ENCODE results near the gene PKDCC. TPM values are rescaled to one million over a fixed set of nuclear protein-coding genes. Genes with fewer than 3 reads are reported as not detected.

The PKDCC gene
- total and polyA plus RNA-seq, 4 donors, result 2.0 to 76.0 (median 19.8) TPM

DNA sequence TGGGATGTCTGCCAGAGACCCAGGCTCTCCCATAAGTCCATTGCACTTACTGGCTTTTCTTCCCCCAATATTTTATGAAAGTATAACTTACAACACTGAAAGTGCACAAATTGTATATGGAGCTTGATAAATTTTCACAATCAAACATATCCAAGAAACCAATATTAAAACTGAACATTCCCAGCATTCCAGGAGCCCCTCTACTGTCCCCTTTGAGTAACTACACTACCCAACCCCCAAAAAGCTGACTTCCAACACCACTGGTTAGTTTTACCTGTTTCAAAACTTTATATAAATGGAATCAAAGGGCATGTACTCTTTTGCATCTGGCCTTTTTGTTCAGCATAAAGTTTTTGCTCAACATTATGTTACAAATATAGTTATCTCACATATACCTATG is 35.2 kb upstream of the PKDCC start:
- Histone ChIP-seq H3K27ac (ENCODE audit: low read depth in 1 of 2, low read length in 2 of 2) (no peak overlapping the region), H3K9ac (ENCODE audit: low read depth in 1 of 2, low read length in 2 of 2) (no peak overlapping the region), H3K4me3 (ENCODE audit: low read depth in 1 of 3, low read length in 3 of 3) (no peak overlapping the region), H3K4me1 (ENCODE audit: control insufficient read depth in 4 of 4, insufficient read depth in 4 of 4, low read length in 3 of 4) (no peaks in the 10 kb centered on the region), H3K27me3 (ENCODE audit: control insufficient read depth in 4 of 4, insufficient read depth in 4 of 4, low read length in 3 of 4) (no peaks in the 10 kb centered on the region), H3K36me3 (ENCODE audit: control insufficient read depth in 4 of 4, insufficient read depth in 3 of 4, low read depth in 1 of 4, low read length in 3 of 4) (no peaks in the 10 kb centered on the region), H3K9me3 (ENCODE audit: control insufficient read depth in 4 of 4, low read length in 3 of 4) (no peaks in the 10 kb centered on the region)
- no peak for DNase-seq (ENCODE audit: low spot score)
- TF ChIP-seq GABPA (IDR thresholded peaks at IDR 0.05 in 1 of 2, conservative IDR thresholded peaks at IDR 0.05 in 1 of 2) (no peak), YY1 (IDR thresholded peaks at IDR 0.05) (no peak), EGR1 (IDR thresholded peaks at IDR 0.05; ENCODE audit: low read depth in 2 of 2) (no peak), HNF4G (IDR thresholded peaks at IDR 0.05) (no peak), RAD21 (IDR thresholded peaks at IDR 0.05) (no peak), FOXA1 (IDR thresholded peaks at IDR 0.05) (no peak), RXRA (IDR thresholded peaks at IDR 0.05) (no peak), TAF1 (conservative IDR thresholded peaks at IDR 0.05) (no peak), JUND (IDR thresholded peaks at IDR 0.05) (no peak), NR2F2 (IDR thresholded peaks at IDR 0.05) (no peak), SP1 (IDR thresholded peaks at IDR 0.05) (no peak)
- TF ChIP-seq, protein P1, sequence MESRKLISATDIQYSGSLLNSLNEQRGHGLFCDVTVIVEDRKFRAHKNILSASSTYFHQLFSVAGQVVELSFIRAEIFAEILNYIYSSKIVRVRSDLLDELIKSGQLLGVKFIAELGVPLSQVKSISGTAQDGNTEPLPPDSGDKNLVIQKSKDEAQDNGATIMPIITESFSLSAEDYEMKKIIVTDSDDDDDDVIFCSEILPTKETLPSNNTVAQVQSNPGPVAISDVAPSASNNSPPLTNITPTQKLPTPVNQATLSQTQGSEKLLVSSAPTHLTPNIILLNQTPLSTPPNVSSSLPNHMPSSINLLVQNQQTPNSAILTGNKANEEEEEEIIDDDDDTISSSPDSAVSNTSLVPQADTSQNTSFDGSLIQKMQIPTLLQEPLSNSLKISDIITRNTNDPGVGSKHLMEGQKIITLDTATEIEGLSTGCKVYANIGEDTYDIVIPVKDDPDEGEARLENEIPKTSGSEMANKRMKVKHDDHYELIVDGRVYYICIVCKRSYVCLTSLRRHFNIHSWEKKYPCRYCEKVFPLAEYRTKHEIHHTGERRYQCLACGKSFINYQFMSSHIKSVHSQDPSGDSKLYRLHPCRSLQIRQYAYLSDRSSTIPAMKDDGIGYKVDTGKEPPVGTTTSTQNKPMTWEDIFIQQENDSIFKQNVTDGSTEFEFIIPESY (IDR thresholded peaks at IDR 0.05), result no peak
- TF ChIP-seq, protein P2, sequence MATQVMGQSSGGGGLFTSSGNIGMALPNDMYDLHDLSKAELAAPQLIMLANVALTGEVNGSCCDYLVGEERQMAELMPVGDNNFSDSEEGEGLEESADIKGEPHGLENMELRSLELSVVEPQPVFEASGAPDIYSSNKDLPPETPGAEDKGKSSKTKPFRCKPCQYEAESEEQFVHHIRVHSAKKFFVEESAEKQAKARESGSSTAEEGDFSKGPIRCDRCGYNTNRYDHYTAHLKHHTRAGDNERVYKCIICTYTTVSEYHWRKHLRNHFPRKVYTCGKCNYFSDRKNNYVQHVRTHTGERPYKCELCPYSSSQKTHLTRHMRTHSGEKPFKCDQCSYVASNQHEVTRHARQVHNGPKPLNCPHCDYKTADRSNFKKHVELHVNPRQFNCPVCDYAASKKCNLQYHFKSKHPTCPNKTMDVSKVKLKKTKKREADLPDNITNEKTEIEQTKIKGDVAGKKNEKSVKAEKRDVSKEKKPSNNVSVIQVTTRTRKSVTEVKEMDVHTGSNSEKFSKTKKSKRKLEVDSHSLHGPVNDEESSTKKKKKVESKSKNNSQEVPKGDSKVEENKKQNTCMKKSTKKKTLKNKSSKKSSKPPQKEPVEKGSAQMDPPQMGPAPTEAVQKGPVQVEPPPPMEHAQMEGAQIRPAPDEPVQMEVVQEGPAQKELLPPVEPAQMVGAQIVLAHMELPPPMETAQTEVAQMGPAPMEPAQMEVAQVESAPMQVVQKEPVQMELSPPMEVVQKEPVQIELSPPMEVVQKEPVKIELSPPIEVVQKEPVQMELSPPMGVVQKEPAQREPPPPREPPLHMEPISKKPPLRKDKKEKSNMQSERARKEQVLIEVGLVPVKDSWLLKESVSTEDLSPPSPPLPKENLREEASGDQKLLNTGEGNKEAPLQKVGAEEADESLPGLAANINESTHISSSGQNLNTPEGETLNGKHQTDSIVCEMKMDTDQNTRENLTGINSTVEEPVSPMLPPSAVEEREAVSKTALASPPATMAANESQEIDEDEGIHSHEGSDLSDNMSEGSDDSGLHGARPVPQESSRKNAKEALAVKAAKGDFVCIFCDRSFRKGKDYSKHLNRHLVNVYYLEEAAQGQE (IDR thresholded peaks at IDR 0.05), result no peak
- TF ChIP-seq, protein P3, sequence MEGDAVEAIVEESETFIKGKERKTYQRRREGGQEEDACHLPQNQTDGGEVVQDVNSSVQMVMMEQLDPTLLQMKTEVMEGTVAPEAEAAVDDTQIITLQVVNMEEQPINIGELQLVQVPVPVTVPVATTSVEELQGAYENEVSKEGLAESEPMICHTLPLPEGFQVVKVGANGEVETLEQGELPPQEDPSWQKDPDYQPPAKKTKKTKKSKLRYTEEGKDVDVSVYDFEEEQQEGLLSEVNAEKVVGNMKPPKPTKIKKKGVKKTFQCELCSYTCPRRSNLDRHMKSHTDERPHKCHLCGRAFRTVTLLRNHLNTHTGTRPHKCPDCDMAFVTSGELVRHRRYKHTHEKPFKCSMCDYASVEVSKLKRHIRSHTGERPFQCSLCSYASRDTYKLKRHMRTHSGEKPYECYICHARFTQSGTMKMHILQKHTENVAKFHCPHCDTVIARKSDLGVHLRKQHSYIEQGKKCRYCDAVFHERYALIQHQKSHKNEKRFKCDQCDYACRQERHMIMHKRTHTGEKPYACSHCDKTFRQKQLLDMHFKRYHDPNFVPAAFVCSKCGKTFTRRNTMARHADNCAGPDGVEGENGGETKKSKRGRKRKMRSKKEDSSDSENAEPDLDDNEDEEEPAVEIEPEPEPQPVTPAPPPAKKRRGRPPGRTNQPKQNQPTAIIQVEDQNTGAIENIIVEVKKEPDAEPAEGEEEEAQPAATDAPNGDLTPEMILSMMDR (IDR thresholded peaks at IDR 0.05; ENCODE audit: low read depth, low read length, missing input control), result no peak
- TF ChIP-seq, protein P4, sequence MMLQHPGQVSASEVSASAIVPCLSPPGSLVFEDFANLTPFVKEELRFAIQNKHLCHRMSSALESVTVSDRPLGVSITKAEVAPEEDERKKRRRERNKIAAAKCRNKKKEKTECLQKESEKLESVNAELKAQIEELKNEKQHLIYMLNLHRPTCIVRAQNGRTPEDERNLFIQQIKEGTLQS (IDR thresholded peaks at IDR 0.05), result no peak
- TF ChIP-seq, protein P5, sequence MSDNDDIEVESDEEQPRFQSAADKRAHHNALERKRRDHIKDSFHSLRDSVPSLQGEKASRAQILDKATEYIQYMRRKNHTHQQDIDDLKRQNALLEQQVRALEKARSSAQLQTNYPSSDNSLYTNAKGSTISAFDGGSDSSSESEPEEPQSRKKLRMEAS (IDR thresholded peaks at IDR 0.05), result no peak

DNA sequence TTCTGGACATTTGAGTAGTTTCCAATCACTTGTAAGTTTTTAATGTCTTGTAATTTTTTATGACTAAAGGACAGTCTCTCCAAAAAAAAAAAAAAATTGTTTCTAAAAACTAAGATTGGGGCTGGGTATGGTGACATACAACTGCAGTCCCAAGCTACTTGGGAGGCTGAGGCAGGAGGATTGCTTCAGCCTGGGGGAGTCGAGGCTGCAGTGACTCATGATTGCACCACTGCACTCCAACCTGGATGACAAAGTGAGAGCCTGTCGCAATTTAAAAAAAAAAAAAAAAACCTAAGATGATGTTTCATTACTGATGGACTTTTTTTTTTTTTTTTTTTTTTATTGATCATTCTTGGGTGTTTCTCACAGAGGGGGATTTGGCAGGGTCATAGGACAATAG is 34.4 kb upstream of the PKDCC start:
- Histone ChIP-seq H3K4me1 (ENCODE audit: control insufficient read depth in 4 of 4, insufficient read depth in 4 of 4, low read length in 3 of 4) (no peaks in the 10 kb centered on the region), H3K9me3 (ENCODE audit: control insufficient read depth in 4 of 4, low read length in 3 of 4) (no peaks in the 10 kb centered on the region), H3K4me3 (ENCODE audit: low read depth in 1 of 3, low read length in 3 of 3) (no peak overlapping the region), H3K27me3 (ENCODE audit: control insufficient read depth in 4 of 4, insufficient read depth in 4 of 4, low read length in 3 of 4) (no peaks in the 10 kb centered on the region), H3K9ac (ENCODE audit: low read depth in 1 of 2, low read length in 2 of 2) (no peak overlapping the region), H3K36me3 (ENCODE audit: control insufficient read depth in 4 of 4, insufficient read depth in 3 of 4, low read depth in 1 of 4, low read length in 3 of 4) (no peaks in the 10 kb centered on the region), H3K27ac (ENCODE audit: low read depth in 1 of 2, low read length in 2 of 2) (no peak overlapping the region)
- no peak for DNase-seq (ENCODE audit: low spot score)
- whole genome bisulfite sequencing, result 67% methylated on average over 2 of the region's 2 CpGs
- TF ChIP-seq TAF1 (conservative IDR thresholded peaks at IDR 0.05) (no peak), JUND (IDR thresholded peaks at IDR 0.05) (no peak), SP1 (IDR thresholded peaks at IDR 0.05) (no peak), GABPA (IDR thresholded peaks at IDR 0.05 in 1 of 2, conservative IDR thresholded peaks at IDR 0.05 in 1 of 2) (no peak), NR2F2 (IDR thresholded peaks at IDR 0.05) (no peak), RXRA (IDR thresholded peaks at IDR 0.05) (no peak), HNF4G (IDR thresholded peaks at IDR 0.05) (no peak), FOXA2 (IDR thresholded peaks at IDR 0.05) (no peak), EGR1 (IDR thresholded peaks at IDR 0.05; ENCODE audit: low read depth in 2 of 2) (no peak), YY1 (IDR thresholded peaks at IDR 0.05) (no peak), RAD21 (IDR thresholded peaks at IDR 0.05) (no peak)
- TF ChIP-seq, protein P3 (IDR thresholded peaks at IDR 0.05; ENCODE audit: low read depth, low read length, missing input control), result no peak
- TF ChIP-seq, protein P1 (IDR thresholded peaks at IDR 0.05), result no peak
- TF ChIP-seq, protein P4 (IDR thresholded peaks at IDR 0.05), result no peak

Measured in liver (tissue), 9 donors.